ENCODE results near the gene TBC1D2B. TPM values are rescaled to one million over a fixed set of nuclear protein-coding genes. Genes with fewer than 3 reads are reported as not detected.

Gene TBC1D2B
- polyA plus RNA-seq, 3 donors, result 5.9 to 53.3 (median 6.2) TPM

DNA sequence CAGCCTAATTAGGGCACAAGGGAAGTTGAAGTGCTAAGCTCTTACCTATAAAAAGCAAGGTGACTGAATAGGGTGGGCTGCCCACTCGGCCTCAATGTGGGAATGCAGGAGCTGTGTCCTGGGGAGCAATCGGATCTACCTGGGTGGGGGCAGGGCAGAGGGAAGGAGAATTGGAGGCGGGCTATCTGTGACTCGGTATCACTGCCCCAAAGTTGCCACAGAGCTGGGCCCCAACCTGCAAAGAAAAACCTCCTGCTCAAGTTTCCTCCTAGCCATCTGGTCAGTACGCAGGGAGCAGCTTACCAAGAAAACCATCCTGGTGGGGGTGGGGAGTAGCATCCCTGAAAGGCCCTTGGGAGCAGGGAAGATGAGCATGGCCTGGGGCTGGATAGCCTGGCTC, 43.0 kb upstream of the TBC1D2B start:
- WGBS (ENCODE audit: insufficient coverage), result no CpG with 5 or more reads among the region's 5 CpGs
- Mint-ChIP-seq H3K4me3 (no peak overlapping the region), H3K27me3 (ENCODE audit: low read depth in 3 of 3) (peaks cover 0 to 5% (median 4%) of the 10 kb centered on the region in 3 donors), H3K27ac (no peak overlapping the region), H3K4me1 (no peaks in the 10 kb centered on the region), H3K9me3 (peaks cover 0 to 4% (median 0%) of the 10 kb centered on the region in 7 donors), H3K36me3 (no peaks in the 10 kb centered on the region)
- Histone ChIP-seq H3K4me2 (replicated peaks; ENCODE audit: extremely low read depth, low read length, poor library complexity, severe bottlenecking) (no peak overlapping the region), H3K27me3 (ENCODE audit: control insufficient read depth in 2 of 2, insufficient read depth in 2 of 2, low read length in 2 of 2) (no peaks in the 10 kb centered on the region), H3K4me1 (ENCODE audit: control insufficient read depth in 1 of 2, insufficient read depth in 2 of 2, low read length in 2 of 2) (no peaks in the 10 kb centered on the region), H3K79me2 (ENCODE audit: insufficient read depth, low read length) (no peaks in the 10 kb centered on the region), H3K36me3 (replicated peaks in 1 of 2; ENCODE audit: control insufficient read depth in 1 of 2, insufficient read depth in 2 of 2, low read length in 2 of 2) (no peaks in the 10 kb centered on the region), H3K27ac (ENCODE audit: low read depth in 1 of 2, low read length in 2 of 2) (no peak overlapping the region), H3K4me3 (replicated peaks in 1 of 3; ENCODE audit: low read depth in 2 of 3, low read length in 3 of 3) (no peak overlapping the region), H2AFZ (ENCODE audit: insufficient read depth, low read depth, low read length, poor library complexity, severe bottlenecking) (no peak overlapping the region), H3K9ac (ENCODE audit: insufficient read depth, low read length, poor library complexity, severe bottlenecking) (no peak overlapping the region), H3K9me3 (replicated peaks in 1 of 2; ENCODE audit: control insufficient read depth in 1 of 2, insufficient read depth in 1 of 2, low read length in 2 of 2) (no peaks in the 10 kb centered on the region), H4K20me1 (ENCODE audit: insufficient read depth, low read length) (no peaks in the 10 kb centered on the region)
- intact Hi-C loops (cut with micrococcal nuclease), result no loop called here
- DNase-seq, result no peak
- TF ChIP-seq, protein P1, sequence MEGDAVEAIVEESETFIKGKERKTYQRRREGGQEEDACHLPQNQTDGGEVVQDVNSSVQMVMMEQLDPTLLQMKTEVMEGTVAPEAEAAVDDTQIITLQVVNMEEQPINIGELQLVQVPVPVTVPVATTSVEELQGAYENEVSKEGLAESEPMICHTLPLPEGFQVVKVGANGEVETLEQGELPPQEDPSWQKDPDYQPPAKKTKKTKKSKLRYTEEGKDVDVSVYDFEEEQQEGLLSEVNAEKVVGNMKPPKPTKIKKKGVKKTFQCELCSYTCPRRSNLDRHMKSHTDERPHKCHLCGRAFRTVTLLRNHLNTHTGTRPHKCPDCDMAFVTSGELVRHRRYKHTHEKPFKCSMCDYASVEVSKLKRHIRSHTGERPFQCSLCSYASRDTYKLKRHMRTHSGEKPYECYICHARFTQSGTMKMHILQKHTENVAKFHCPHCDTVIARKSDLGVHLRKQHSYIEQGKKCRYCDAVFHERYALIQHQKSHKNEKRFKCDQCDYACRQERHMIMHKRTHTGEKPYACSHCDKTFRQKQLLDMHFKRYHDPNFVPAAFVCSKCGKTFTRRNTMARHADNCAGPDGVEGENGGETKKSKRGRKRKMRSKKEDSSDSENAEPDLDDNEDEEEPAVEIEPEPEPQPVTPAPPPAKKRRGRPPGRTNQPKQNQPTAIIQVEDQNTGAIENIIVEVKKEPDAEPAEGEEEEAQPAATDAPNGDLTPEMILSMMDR (IDR thresholded peaks at IDR 0.05), result no peak

DNA sequence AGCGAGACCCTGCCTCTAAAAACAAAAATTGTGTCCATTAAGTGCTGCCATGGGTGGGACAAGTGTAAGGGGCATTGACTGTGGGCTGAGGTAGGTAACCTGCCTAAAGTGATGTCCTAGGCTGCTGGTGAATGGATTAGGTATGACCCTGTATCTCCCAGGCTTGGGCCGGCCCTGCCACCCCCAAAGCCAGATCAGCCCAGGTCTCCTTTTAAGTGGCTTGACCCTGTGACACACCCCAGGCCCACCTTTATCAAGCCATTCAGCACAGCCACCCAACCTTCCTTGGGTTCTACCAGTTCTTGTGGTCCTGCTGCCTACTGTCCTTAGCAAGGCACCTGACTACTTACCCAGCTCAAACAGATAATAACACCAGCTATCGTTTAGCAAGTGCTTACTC, 35.0 kb upstream of the TBC1D2B start:
- Mint-ChIP-seq H3K9me3 (no peaks in the 10 kb centered on the region), H3K4me3 (no peak overlapping the region), H3K27me3 (ENCODE audit: low read depth in 3 of 3) (peaks cover 0 to 3% (median 0%) of the 10 kb centered on the region in 3 donors), H3K4me1 (peaks cover 3% of the 10 kb centered on the region), H3K27ac (no peak overlapping the region), H3K36me3 (no peaks in the 10 kb centered on the region)
- Histone ChIP-seq H2AFZ (ENCODE audit: insufficient read depth, low read depth, low read length, poor library complexity, severe bottlenecking) (no peak overlapping the region), H4K20me1 (ENCODE audit: insufficient read depth, low read length) (no peaks in the 10 kb centered on the region), H3K4me1 (ENCODE audit: control insufficient read depth in 1 of 2, insufficient read depth in 2 of 2, low read length in 2 of 2) (no peaks in the 10 kb centered on the region), H3K79me2 (ENCODE audit: insufficient read depth, low read length) (no peaks in the 10 kb centered on the region), H3K27me3 (ENCODE audit: control insufficient read depth in 2 of 2, insufficient read depth in 2 of 2, low read length in 2 of 2) (no peaks in the 10 kb centered on the region), H3K9me3 (replicated peaks in 1 of 2; ENCODE audit: control insufficient read depth in 1 of 2, insufficient read depth in 1 of 2, low read length in 2 of 2) (no peaks in the 10 kb centered on the region), H3K4me3 (replicated peaks in 1 of 3; ENCODE audit: low read depth in 2 of 3, low read length in 3 of 3) (no peak overlapping the region), H3K9ac (ENCODE audit: insufficient read depth, low read length, poor library complexity, severe bottlenecking) (no peak overlapping the region), H3K27ac (ENCODE audit: low read depth in 1 of 2, low read length in 2 of 2) (no peak overlapping the region), H3K4me2 (replicated peaks; ENCODE audit: extremely low read depth, low read length, poor library complexity, severe bottlenecking) (no peak overlapping the region), H3K36me3 (replicated peaks in 1 of 2; ENCODE audit: control insufficient read depth in 1 of 2, insufficient read depth in 2 of 2, low read length in 2 of 2) (no peaks in the 10 kb centered on the region)
- 100% methylated on average over 2 of the region's 3 CpGs for WGBS (ENCODE audit: insufficient coverage)
- intact Hi-C loops (cut with micrococcal nuclease), result loop anchor here (2.0 to 5.0 kb wide), 2 partner anchors 85 to 128 kb away; no protein-coding TSS in a partner anchor
- no peak for DNase-seq
- TF ChIP-seq, protein P1 (IDR thresholded peaks at IDR 0.05), result no peak

Data from CD14-positive monocyte (primary cell).